Measurements from ENCODE around the gene HCFC1. TPM values are rescaled to one million over a fixed set of nuclear protein-coding genes. Genes with fewer than 3 reads are reported as not detected.

Gene HCFC1
- total RNA-seq, 1 experiment from 2014 or later = 95.6 TPM

DNA sequence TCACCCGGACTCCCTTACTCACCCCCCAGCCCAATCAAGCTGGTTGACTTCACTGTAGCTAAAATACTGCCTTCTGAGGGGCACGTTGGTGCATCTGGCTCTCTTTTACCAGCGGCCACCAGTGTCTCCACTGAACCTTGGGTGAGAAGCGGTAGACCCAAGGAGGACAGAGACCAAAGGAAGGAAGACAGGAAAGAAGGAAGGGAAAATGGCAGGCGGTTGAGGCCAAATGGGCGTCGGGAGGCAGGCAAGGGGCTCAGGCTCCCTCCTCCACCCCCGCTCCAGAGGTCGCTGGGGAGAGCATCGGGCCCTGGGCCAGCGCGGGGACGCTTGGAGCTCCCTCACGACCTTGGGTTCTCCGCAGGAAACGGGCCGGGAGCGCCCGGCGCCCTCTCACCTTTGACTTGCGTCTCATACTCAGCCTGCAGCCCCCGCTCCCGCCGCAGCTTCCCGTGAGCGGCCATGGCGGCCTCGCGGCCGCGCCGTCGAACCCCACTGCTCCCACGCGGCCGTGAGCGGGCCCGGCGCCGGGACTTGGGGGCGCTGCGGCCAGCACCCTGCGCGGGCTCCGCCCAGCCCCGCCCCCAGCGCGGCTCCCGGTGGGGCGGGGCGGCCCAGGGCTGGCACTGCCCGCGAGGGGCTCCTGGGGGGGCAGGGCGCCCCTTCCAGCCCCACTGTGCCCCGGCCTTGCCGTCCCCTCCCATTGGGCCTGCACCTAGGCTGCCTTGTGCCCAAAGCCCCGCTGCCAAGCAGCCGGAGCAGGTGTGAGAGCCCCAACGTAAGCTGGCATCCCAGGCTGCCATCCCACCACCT lies 45.7 kb downstream of the HCFC1 start, which contains the start of gene ARHGAP4:
Gene ARHGAP4 (minus strand): TSS at position 526 of the 813 bp plus-strand sequence. CDS start 62 bp downstream, at position 464.
- Mint-ChIP-seq H3K4me3 (ENCODE audit: unreplicated experiment) (peak within 1 kb of the TSS; percentile 74), H3K36me3 (ENCODE audit: insufficient read depth, unreplicated experiment) (peaks cover 27% of the 10 kb centered on the region), H3K4me1 (ENCODE audit: low read depth, unreplicated experiment) (no peaks in the 10 kb centered on the region), H3K27me3 (ENCODE audit: insufficient read depth, unreplicated experiment) (no peaks in the 10 kb centered on the region), H3K9me3 (ENCODE audit: unreplicated experiment) (no peaks in the 10 kb centered on the region), H3K27ac (ENCODE audit: unreplicated experiment) (peak within 1 kb of the TSS; percentile 73)
- Histone ChIP-seq H3K4me3 (ENCODE audit: low read depth, low read length) (peak within 1 kb of the TSS; percentile 42), H3K27me3 (replicated peaks; ENCODE audit: control insufficient read depth, insufficient read depth, low read length) (no peaks in the 10 kb centered on the region), H3K36me3 (ENCODE audit: control insufficient read depth, insufficient read depth, low read length) (no peaks in the 10 kb centered on the region), H3K9me3 (no peaks in the 10 kb centered on the region), H3K4me1 (peaks cover 8% of the 10 kb centered on the region; the same call in 1 of the 2 replicates)
- no peak for DNase-seq
- no TSS peak for BruUV-seq (replicated peaks)
- ChIA-PET CTCF (interaction anchor here (5.0 kb wide), 1 partner anchor 22 kb away, joined by 37 read pairs; no protein-coding TSS in a partner anchor), POLR2A (interaction anchor here (0.6 to 1.0 kb wide), 2 partner anchors 9 to 19 kb away, joined by 3 to 4 read pairs; partner anchors contain the start of gene NAA10)
- TF ChIP-seq CTCF (IDR thresholded peaks at IDR 0.05; ENCODE audit: insufficient read depth in 1 of 2, low read depth in 1 of 2, low read length in 1 of 2, severe bottlenecking in 1 of 2, unreplicated experiment in 1 of 2) = no peak
- intact Hi-C loops (cut with micrococcal nuclease; ENCODE audit: unreplicated experiment) = loop anchor here (10.0 kb wide), 1 partner anchor 131 kb away; the partner anchor contains the start of genes IDH3G and SSR4

GRCh38 chrX:153925387-153925738 lies 46.3 kb downstream of the HCFC1 start:
- no peak for TF ChIP-seq CTCF (IDR thresholded peaks at IDR 0.05; ENCODE audit: insufficient read depth in 1 of 2, low read depth in 1 of 2, low read length in 1 of 2, severe bottlenecking in 1 of 2, unreplicated experiment in 1 of 2)
- no peaks in the 10 kb centered on the region for H3K27me3 Mint-ChIP-seq (ENCODE audit: insufficient read depth, unreplicated experiment)
- POLR2A ChIA-PET = interaction anchor here (1.0 kb wide), 1 partner anchor 10 kb away, joined by 3 read pairs; the partner anchor contains the start of gene NAA10
- H3K27ac Mint-ChIP-seq (ENCODE audit: unreplicated experiment) = no peak overlapping the region
- peak overlapping the region; percentile 36 for H3K4me3 ChIP-seq (ENCODE audit: low read depth, low read length)
- intact Hi-C loops (cut with micrococcal nuclease; ENCODE audit: unreplicated experiment) = loop anchor here (10.0 kb wide), 1 partner anchor 131 kb away; the partner anchor contains the start of genes IDH3G and SSR4
- CTCF ChIA-PET = interaction anchor here (5.0 kb wide), 1 partner anchor 22 kb away, joined by 37 read pairs; no protein-coding TSS in a partner anchor
- peaks cover 8% of the 10 kb centered on the region; the same call in 1 of the 2 replicates for H3K4me1 ChIP-seq
- H3K4me3 Mint-ChIP-seq (ENCODE audit: unreplicated experiment) = peak overlapping the region; percentile 74
- H3K27me3 ChIP-seq (replicated peaks; ENCODE audit: control insufficient read depth, insufficient read depth, low read length) = no peaks in the 10 kb centered on the region
- H3K36me3 ChIP-seq (ENCODE audit: control insufficient read depth, insufficient read depth, low read length) = no peaks in the 10 kb centered on the region
- TSS peak; percentile 11 for BruUV-seq (replicated peaks)
- H3K36me3 Mint-ChIP-seq (ENCODE audit: insufficient read depth, unreplicated experiment) = peaks cover 27% of the 10 kb centered on the region
- DNase-seq = no peak
- H3K9me3 Mint-ChIP-seq (ENCODE audit: unreplicated experiment) = no peaks in the 10 kb centered on the region
- no peaks in the 10 kb centered on the region for H3K4me1 Mint-ChIP-seq (ENCODE audit: low read depth, unreplicated experiment)
- H3K9me3 ChIP-seq = no peaks in the 10 kb centered on the region

DNA sequence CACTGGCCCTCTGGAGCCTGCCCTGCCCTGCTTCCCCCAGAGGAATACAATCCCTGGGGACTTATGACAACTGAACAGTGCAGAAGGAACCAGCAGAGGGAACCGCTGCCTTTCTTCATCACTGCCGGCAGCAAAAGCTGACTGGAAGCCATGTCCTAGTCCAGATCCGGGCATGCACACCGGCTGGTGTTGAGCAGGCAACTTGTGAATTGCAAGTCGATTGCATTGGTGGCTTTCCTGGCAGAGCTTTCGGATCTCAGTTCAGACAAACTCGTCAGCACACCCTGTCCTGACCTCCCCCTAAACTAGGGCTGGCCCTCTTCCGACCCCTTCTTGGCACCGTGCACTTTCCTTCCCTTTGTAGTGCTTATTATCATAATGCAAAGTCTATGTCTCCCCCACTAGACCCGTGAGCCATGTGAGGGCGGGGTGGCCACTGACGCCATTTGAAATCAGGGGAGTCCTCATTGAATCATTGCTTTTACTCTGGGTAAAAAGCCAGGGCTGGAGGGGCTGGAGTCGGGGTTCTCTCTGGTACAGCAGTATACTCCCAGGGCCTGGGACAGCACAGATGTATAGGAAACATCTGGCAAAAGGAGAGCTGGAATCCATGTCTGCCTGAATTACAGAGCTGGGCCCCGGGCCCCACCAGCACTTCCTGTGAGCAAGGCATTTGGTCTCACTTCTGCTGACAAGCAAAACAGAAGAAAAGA lies 47.3 kb downstream of the HCFC1 start:
- H3K4me1 Mint-ChIP-seq (ENCODE audit: low read depth, unreplicated experiment) = no peaks in the 10 kb centered on the region
- H3K27ac Mint-ChIP-seq (ENCODE audit: unreplicated experiment) = no peak overlapping the region
- H3K36me3 ChIP-seq (ENCODE audit: control insufficient read depth, insufficient read depth, low read length) = no peaks in the 10 kb centered on the region
- POLR2A ChIA-PET = interaction anchor here (0.5 kb wide), 1 partner anchor 449 kb away, joined by 3 read pairs; no protein-coding TSS in a partner anchor
- H3K4me1 ChIP-seq = peaks cover 8% of the 10 kb centered on the region; the same call in 1 of the 2 replicates
- H3K36me3 Mint-ChIP-seq (ENCODE audit: insufficient read depth, unreplicated experiment) = peaks cover 26% of the 10 kb centered on the region
- no peaks in the 10 kb centered on the region for H3K27me3 Mint-ChIP-seq (ENCODE audit: insufficient read depth, unreplicated experiment)
- H3K27me3 ChIP-seq (replicated peaks; ENCODE audit: control insufficient read depth, insufficient read depth, low read length) = no peaks in the 10 kb centered on the region
- peak in 1 of 2 experiments; percentile 52 for TF ChIP-seq CTCF (IDR thresholded peaks at IDR 0.05; ENCODE audit: insufficient read depth in 1 of 2, low read depth in 1 of 2, low read length in 1 of 2, severe bottlenecking in 1 of 2, unreplicated experiment in 1 of 2)
- no TSS peak for BruUV-seq (replicated peaks)
- peak; percentile 47 to 59 for DNase-seq
- intact Hi-C loops (cut with micrococcal nuclease; ENCODE audit: unreplicated experiment) = loop anchor here (1.0 to 10.0 kb wide), 4 partner anchors 23 to 160 kb away; partner anchors contain the start of genes IDH3G, PLXNB3 and SSR4
- no peak overlapping the region for H3K4me3 Mint-ChIP-seq (ENCODE audit: unreplicated experiment)
- H3K4me3 ChIP-seq (ENCODE audit: low read depth, low read length) = no peak overlapping the region
- no peaks in the 10 kb centered on the region for H3K9me3 ChIP-seq
- H3K9me3 Mint-ChIP-seq (ENCODE audit: unreplicated experiment) = no peaks in the 10 kb centered on the region
- CTCF ChIA-PET = interaction anchor here (0.6 to 5.0 kb wide), 2 partner anchors 13 to 23 kb away, joined by 6 to 37 read pairs; no protein-coding TSS in a partner anchor
